GM04504 (cell line): Measurements from ENCODE around the gene WNT5A.
A peak's percentile ranks its signal among the peaks of the same experiment; 100 is the strongest.

ENCODE experiments used
- DNase-seq: peaks from one replicate; pipeline ENCODE4 v3.0.0-alpha.2; 2012; ENCODE audit warnings: low read depth

The WNT5A gene

GRCh38 chr3:55481744-55482495 lies 5.2 kb downstream of the WNT5A start:
- no peak for DNase-seq

GRCh38 chr3:55480911-55481743 lies 6.0 kb downstream of the WNT5A start:
- DNase-seq = peak; percentile 82

GRCh38 chr3:55477306-55478303 lies 9.5 kb downstream of the WNT5A start:
- no peak for DNase-seq

GRCh38 chr3:55476515-55476914 lies 10.6 kb downstream of the WNT5A start:
- DNase-seq = peak; percentile 64

GRCh38 chr3:55474213-55474632 lies 12.9 kb downstream of the WNT5A start:
- DNase-seq = no peak

GRCh38 chr3:55473788-55474187 lies 13.3 kb downstream of the WNT5A start:
- no peak for DNase-seq

- no peak for DNase-seq
These were observed 15.4 kb downstream of the WNT5A start for GRCh38 chr3:55471522-55472280.

GRCh38 chr3:55471084-55471483 lies 16.0 kb downstream of the WNT5A start:
- no peak for DNase-seq

GRCh38 chr3:55469957-55470526 lies 17.1 kb downstream of the WNT5A start:
- DNase-seq = no peak

GRCh38 chr3:55468251-55468650 lies 18.9 kb downstream of the WNT5A start:
- no peak for DNase-seq

- no peak for DNase-seq
These were observed 20.0 kb downstream of the WNT5A start for GRCh38 chr3:55467099-55467498.

GRCh38 chr3:55466526-55466925 lies 20.6 kb downstream of the WNT5A start:
- no peak for DNase-seq

- peak; percentile 76 for DNase-seq
These were observed 25.2 kb downstream of the WNT5A start for GRCh38 chr3:55461896-55462295.

- no peak for DNase-seq
These were observed 27.3 kb downstream of the WNT5A start for GRCh38 chr3:55459838-55460237.

- no peak for DNase-seq
These were observed 28.8 kb downstream of the WNT5A start for GRCh38 chr3:55458181-55458790.

- DNase-seq = no peak
These were observed 31.2 kb downstream of the WNT5A start for GRCh38 chr3:55455915-55456314.

GRCh38 chr3:55454611-55455010 lies 32.5 kb downstream of the WNT5A start:
- no peak for DNase-seq

- DNase-seq = no peak
These were observed 33.1 kb downstream of the WNT5A start for GRCh38 chr3:55453886-55454496.

- DNase-seq = no peak
These were observed 34.2 kb downstream of the WNT5A start for GRCh38 chr3:55452886-55453285.

- no peak for DNase-seq
These were observed 37.6 kb downstream of the WNT5A start for GRCh38 chr3:55449527-55449926.
